OCI-LY7 (cell line): Measurements from ENCODE around the gene USP24. TPM values are rescaled to one million over a fixed set of nuclear protein-coding genes. Genes with fewer than 3 reads are reported as not detected.

Source experiments
- BruUV-seq: library from RNA; stranded (reverse); fragments of 400-500 nt; replicated peaks from 2 replicates; lab custom pipeline; 2021; lab: Mats Ljungman, UMichigan
- CTCF ChIA-PET: fragments of 300-600 bp; sonication (Branson Sonifier 250); formaldehyde crosslinking; loops from one replicate; lab custom pipeline; 2022; ENCODE audit warnings: antibody characterized with exemption; ENCODE audit not compliant: unreplicated experiment; lab: Charles Lee
- POLR2A ChIA-PET: fragments of 300-600 bp; sonication (Branson Sonifier 250); formaldehyde crosslinking; loops from one replicate; lab custom pipeline; 2022; ENCODE audit warnings: antibody characterized with exemption; lab: Charles Lee
- DNase-seq: peaks from one replicate; pipeline ENCODE4 v3.0.0-alpha.2; 2015; ENCODE audit warnings: low spot score
- H2AFZ ChIP-seq: fragments of 200-600 bp; sonication (generic), shearing (Covaris generic); 2 replicates; pipeline ENCODE4 v1.6.1; 2014; ENCODE audit warnings: mild to moderate bottlenecking, antibody characterized with exemption, low read length, moderate library complexity
- H3K27ac ChIP-seq: fragments of 200-600 bp; sonication (generic); 2 replicates; pipeline ENCODE4 v1.5.1; 2014; ENCODE audit warnings: mixed run types, low read depth, mild to moderate bottlenecking, moderate library complexity, low read length, inconsistent platforms; ENCODE audit not compliant: poor library complexity, severe bottlenecking
- H3K36me3 ChIP-seq: fragments of 200-600 bp; sonication (generic); 2 replicates; pipeline ENCODE4 v1.6.1; 2014; ENCODE audit warnings: mild to moderate bottlenecking, antibody characterized with exemption, low read length, moderate library complexity, mixed read lengths; ENCODE audit not compliant: insufficient read depth
- H3K4me1 ChIP-seq: fragments of 200-600 bp; sonication (generic); 2 replicates; pipeline ENCODE4 v1.5.1; 2014; ENCODE audit warnings: mild to moderate bottlenecking, low read length; ENCODE audit not compliant: insufficient read depth, poor library complexity, severe bottlenecking
- H3K4me2 ChIP-seq: fragments of 200-600 bp; sonication (generic); 2 replicates; pipeline ENCODE4 v1.6.1; 2014; ENCODE audit warnings: mild to moderate bottlenecking, low read length
- H3K4me3 ChIP-seq: fragments of 200-600 bp; sonication (generic); 2 replicates; pipeline ENCODE4 v1.5.1; 2014; ENCODE audit warnings: mild to moderate bottlenecking, low read depth, low read length; ENCODE audit not compliant: poor library complexity, severe bottlenecking
- H3K79me2 ChIP-seq: fragments of 200-600 bp; sonication (generic); 2 replicates; pipeline ENCODE4 v1.6.1; 2016; ENCODE audit warnings: low read depth, mild to moderate bottlenecking, low read length, moderate library complexity, mixed read lengths; ENCODE audit not compliant: insufficient read depth
- H3K9me2 ChIP-seq: fragments of 200-600 bp; sonication (generic); 2 replicates; pipeline ENCODE4 v1.6.1; 2016; ENCODE audit warnings: mild to moderate bottlenecking, low read length, mixed read lengths; ENCODE audit not compliant: insufficient read depth
- H3K9me3 ChIP-seq: fragments of 200-600 bp; sonication (generic); 2 replicates; pipeline ENCODE4 v1.6.1; 2014; ENCODE audit warnings: mild to moderate bottlenecking, mixed run types, low read length, mixed read lengths
- H4K20me1 ChIP-seq: fragments of 200-600 bp; sonication (generic); 2 replicates; pipeline ENCODE4 v1.6.1; 2014; ENCODE audit warnings: mild to moderate bottlenecking, antibody characterized with exemption, low read length, moderate library complexity, mixed read lengths; ENCODE audit not compliant: insufficient read depth
- EZH2phosphoT487 ChIP-seq: fragments of 200-600 bp; sonication (generic); IDR thresholded peaks from 2 replicates; pipeline ENCODE4 v1.6.1; 2018; ENCODE audit warnings: low read depth, borderline replicate concordance, mild to moderate bottlenecking, mixed run types, antibody characterized with exemption, low read length, moderate library complexity, mixed read lengths
- intact Hi-C: fragments of 100-400 bp; cut with micrococcal nuclease; formaldehyde crosslinking; loops from one replicate; pipeline ENCODE4 v1.10.0; 2022; ENCODE audit not compliant: unreplicated experiment
- total RNA-seq, 2 experiments: library from RNA; depleted of rRNA in 1 of 2; stranded (reverse); fragments of >200 nt in 1 of 2; shearing (Covaris generic) in 1 of 2; gene quantifications; 2 replicates each; pipeline ENCODE4 v1.2.3, GENCODE V29; 2014 to 2022
- TF ChIP-seq, protein P1 (sequence below): fragments of 200-600 bp; sonication (generic); conservative IDR thresholded peaks from 2 replicates; pipeline ENCODE4 v1.5.1; 2014; ENCODE audit warnings: mild to moderate bottlenecking, antibody characterized with exemption, low read length, moderate library complexity, mixed read lengths

Gene USP24
- total RNA-seq, 2 experiments from 2014 or later, result 35.1 to 46.3 TPM

DNA sequence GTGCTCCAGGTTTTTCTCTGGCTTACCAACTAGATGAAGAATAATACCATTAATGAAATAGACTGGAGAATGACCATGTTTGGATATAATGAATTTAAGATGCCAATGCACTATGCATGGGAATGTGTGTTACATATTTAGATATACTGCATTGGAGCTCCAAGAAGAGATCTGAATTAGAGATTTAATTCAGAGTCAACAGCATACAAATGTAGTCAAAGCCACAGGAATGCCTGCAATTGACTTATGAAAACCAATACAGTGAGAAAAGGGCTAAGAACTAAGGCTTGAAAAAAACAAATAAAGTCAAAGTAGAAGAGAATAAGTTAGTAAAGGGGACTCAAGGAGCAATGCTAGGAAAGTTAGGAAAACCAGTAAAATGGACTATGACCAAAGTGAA lies 59.1 kb downstream of the USP24 start:
- POLR2A ChIA-PET, result no interaction called here

DNA sequence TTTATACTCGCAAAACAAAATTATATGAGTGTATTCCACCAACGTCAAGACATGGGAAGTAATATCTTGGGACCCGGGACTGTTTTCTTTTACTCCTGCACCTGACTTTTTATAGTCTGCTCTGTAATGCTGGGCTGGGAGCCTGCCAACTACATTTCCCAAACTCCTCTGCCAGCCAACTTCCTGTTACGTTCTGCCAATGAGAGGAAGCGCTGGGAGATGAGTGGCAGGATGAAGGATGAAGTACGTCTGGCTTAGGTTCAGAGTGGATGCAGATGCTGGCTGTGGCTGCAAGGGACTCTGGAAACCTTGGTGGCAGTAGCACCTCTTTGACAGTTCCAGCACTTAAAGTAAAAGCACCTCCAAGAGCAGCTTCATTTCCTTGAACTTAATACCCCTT lies 59.6 kb downstream of the USP24 start:
- H3K4me1 ChIP-seq, result no peaks in the 10 kb centered on the region
- POLR2A ChIA-PET, result interaction anchor here (1.3 kb wide), 1 partner anchor 58 kb away, joined by 4 read pairs; no protein-coding TSS in a partner anchor
- H3K27ac ChIP-seq, result no peak overlapping the region
- no peak for TF ChIP-seq EZH2phosphoT487
- TF ChIP-seq, protein P1, sequence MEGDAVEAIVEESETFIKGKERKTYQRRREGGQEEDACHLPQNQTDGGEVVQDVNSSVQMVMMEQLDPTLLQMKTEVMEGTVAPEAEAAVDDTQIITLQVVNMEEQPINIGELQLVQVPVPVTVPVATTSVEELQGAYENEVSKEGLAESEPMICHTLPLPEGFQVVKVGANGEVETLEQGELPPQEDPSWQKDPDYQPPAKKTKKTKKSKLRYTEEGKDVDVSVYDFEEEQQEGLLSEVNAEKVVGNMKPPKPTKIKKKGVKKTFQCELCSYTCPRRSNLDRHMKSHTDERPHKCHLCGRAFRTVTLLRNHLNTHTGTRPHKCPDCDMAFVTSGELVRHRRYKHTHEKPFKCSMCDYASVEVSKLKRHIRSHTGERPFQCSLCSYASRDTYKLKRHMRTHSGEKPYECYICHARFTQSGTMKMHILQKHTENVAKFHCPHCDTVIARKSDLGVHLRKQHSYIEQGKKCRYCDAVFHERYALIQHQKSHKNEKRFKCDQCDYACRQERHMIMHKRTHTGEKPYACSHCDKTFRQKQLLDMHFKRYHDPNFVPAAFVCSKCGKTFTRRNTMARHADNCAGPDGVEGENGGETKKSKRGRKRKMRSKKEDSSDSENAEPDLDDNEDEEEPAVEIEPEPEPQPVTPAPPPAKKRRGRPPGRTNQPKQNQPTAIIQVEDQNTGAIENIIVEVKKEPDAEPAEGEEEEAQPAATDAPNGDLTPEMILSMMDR, result no peak
- no peaks in the 10 kb centered on the region for H3K79me2 ChIP-seq
- peaks cover 74% of the 10 kb centered on the region for H3K36me3 ChIP-seq
- H3K4me2 ChIP-seq, result no peak overlapping the region
- no peaks in the 10 kb centered on the region for H3K9me2 ChIP-seq
- no TSS peak for BruUV-seq
- intact Hi-C loops, result no loop called here
- no peaks in the 10 kb centered on the region for H4K20me1 ChIP-seq
- no peak overlapping the region for H3K4me3 ChIP-seq
- H3K9me3 ChIP-seq, result no peaks in the 10 kb centered on the region
- no peak overlapping the region for H2AFZ ChIP-seq
- no peak for DNase-seq
- CTCF ChIA-PET, result no interaction called here

More for the DNA sequence above, 59.1 kb downstream of the USP24 start:
- Histone ChIP-seq H3K4me1 (no peaks in the 10 kb centered on the region), H3K4me3 (no peak overlapping the region), H3K27ac (no peak overlapping the region), H4K20me1 (no peaks in the 10 kb centered on the region), H2AFZ (no peak overlapping the region), H3K9me2 (no peaks in the 10 kb centered on the region), H3K4me2 (no peak overlapping the region), H3K36me3 (peaks cover 74% of the 10 kb centered on the region), H3K79me2 (no peaks in the 10 kb centered on the region), H3K9me3 (no peaks in the 10 kb centered on the region)
- DNase-seq, result no peak
- intact Hi-C loops, result no loop called here
- TF ChIP-seq EZH2phosphoT487, result no peak
- TF ChIP-seq, protein P1, result no peak
- CTCF ChIA-PET, result no interaction called here
- BruUV-seq, result no TSS peak

DNA sequence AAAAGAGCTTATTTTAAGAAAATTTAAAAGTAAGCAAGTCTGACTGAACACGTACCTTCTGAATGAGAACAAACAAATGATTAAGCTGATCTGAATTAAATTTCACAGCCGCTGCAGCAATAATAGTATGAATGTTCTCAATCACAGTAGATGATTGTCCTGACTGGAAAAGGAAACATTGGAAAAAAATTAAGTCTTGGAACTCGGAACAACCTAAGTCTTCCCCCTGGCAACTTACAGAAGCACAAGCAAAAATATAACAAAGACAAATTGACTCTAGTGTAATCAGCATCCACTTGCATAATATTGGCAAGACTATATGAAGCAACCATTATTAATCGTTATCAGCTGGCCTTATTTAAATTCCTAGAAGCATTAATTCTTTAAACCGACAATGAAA lies 60.5 kb downstream of the USP24 start:
- ChIA-PET POLR2A (interaction anchor here (0.6 to 1.3 kb wide), 4 partner anchors 12 to 59 kb away, joined by 3 to 4 read pairs (median 4); no protein-coding TSS in a partner anchor), CTCF (no interaction called here)
- Histone ChIP-seq H3K27ac (no peak overlapping the region), H4K20me1 (no peaks in the 10 kb centered on the region), H3K79me2 (no peaks in the 10 kb centered on the region), H2AFZ (no peak overlapping the region), H3K4me1 (no peaks in the 10 kb centered on the region), H3K4me2 (no peak overlapping the region), H3K9me2 (no peaks in the 10 kb centered on the region), H3K36me3 (peaks cover 67% of the 10 kb centered on the region), H3K9me3 (no peaks in the 10 kb centered on the region), H3K4me3 (no peak overlapping the region)
- TF ChIP-seq EZH2phosphoT487, result no peak
- BruUV-seq, result no TSS peak
- DNase-seq, result no peak
- intact Hi-C loops, result no loop called here
